ENCODE data around the gene RTN4RL1. TPM values are rescaled to one million over a fixed set of nuclear protein-coding genes. Genes with fewer than 3 reads are reported as not detected.

Gene RTN4RL1
- total RNA-seq, 4 donors from 2014 or later = 16.4 to 24.8 (median 21.6) TPM

GRCh38 chr17:1904273-1905182 lies 120.6 kb downstream of the RTN4RL1 start:
- no peak overlapping the region for H3K27ac ChIP-seq
- no peaks in the 10 kb centered on the region for H3K9me3 ChIP-seq
- DNase-seq (ENCODE audit: low spot score in 2 of 2) = no peak
- WGBS = 73% methylated on average over 17 of the region's 17 CpGs
- peaks cover 20% of the 10 kb centered on the region for H3K27me3 ChIP-seq
- TF ChIP-seq POLR2AphosphoS5 (IDR thresholded peaks at IDR 0.05) (no peak), CTCF (IDR thresholded peaks at IDR 0.05) (no peak), EP300 (IDR thresholded peaks at IDR 0.05) (no peak), POLR2A (IDR thresholded peaks at IDR 0.05) (no peak)
- no peak overlapping the region for H3K4me3 ChIP-seq
- H3K4me1 ChIP-seq = peaks cover 18% of the 10 kb centered on the region
- no peaks in the 10 kb centered on the region for H3K36me3 ChIP-seq

- TF ChIP-seq POLR2A (IDR thresholded peaks at IDR 0.05) (no peak), EP300 (IDR thresholded peaks at IDR 0.05) (no peak), CTCF (IDR thresholded peaks at IDR 0.05) (no peak), POLR2AphosphoS5 (IDR thresholded peaks at IDR 0.05) (no peak)
- peaks cover 47% of the 10 kb centered on the region for H3K36me3 ChIP-seq
- H3K9me3 ChIP-seq = no peaks in the 10 kb centered on the region
- no peak overlapping the region for H3K4me3 ChIP-seq
- H3K27ac ChIP-seq = no peak overlapping the region
- DNase-seq (ENCODE audit: low spot score in 2 of 2) = no peak
- 91% methylated on average over 8 of the region's 8 CpGs for WGBS
- H3K4me1 ChIP-seq = no peaks in the 10 kb centered on the region
- no peaks in the 10 kb centered on the region for H3K27me3 ChIP-seq
Observed at GRCh38 chr17:1899403-1900000, 125.6 kb downstream of the RTN4RL1 start.

- Histone ChIP-seq H3K4me3 (no peak overlapping the region), H3K4me1 (no peaks in the 10 kb centered on the region), H3K9me3 (no peaks in the 10 kb centered on the region), H3K27ac (no peak overlapping the region), H3K36me3 (peaks cover 52% of the 10 kb centered on the region), H3K27me3 (no peaks in the 10 kb centered on the region)
- 89% methylated on average over 12 of the region's 12 CpGs for WGBS
- TF ChIP-seq EP300 (IDR thresholded peaks at IDR 0.05) = no peak
- no peak for TF ChIP-seq CTCF (IDR thresholded peaks at IDR 0.05)
- TF ChIP-seq POLR2A (IDR thresholded peaks at IDR 0.05) = no peak
- TF ChIP-seq POLR2AphosphoS5 (IDR thresholded peaks at IDR 0.05) = no peak
- DNase-seq (ENCODE audit: low spot score in 2 of 2) = no peak
Observed at GRCh38 chr17:1898872-1899271, 126.3 kb downstream of the RTN4RL1 start.

- TF ChIP-seq POLR2A (IDR thresholded peaks at IDR 0.05) (no peak), CTCF (IDR thresholded peaks at IDR 0.05) (no peak), EP300 (IDR thresholded peaks at IDR 0.05) (no peak), POLR2AphosphoS5 (IDR thresholded peaks at IDR 0.05) (no peak)
- 92% methylated on average over 17 of the region's 17 CpGs for WGBS
- Histone ChIP-seq H3K4me3 (no peak overlapping the region), H3K27ac (no peak overlapping the region), H3K4me1 (no peaks in the 10 kb centered on the region), H3K9me3 (no peaks in the 10 kb centered on the region), H3K27me3 (no peaks in the 10 kb centered on the region), H3K36me3 (peaks cover 57% of the 10 kb centered on the region)
- no peak for DNase-seq (ENCODE audit: low spot score in 2 of 2)
Observed at GRCh38 chr17:1898332-1898731, 126.8 kb downstream of the RTN4RL1 start.

GRCh38 chr17:1897105-1897656 lies 128.0 kb downstream of the RTN4RL1 start:
- Histone ChIP-seq H3K36me3 (peaks cover 68% of the 10 kb centered on the region), H3K9me3 (no peaks in the 10 kb centered on the region), H3K27me3 (no peaks in the 10 kb centered on the region), H3K27ac (no peak overlapping the region), H3K4me3 (no peak overlapping the region), H3K4me1 (no peaks in the 10 kb centered on the region)
- WGBS = 89% methylated on average over 18 of the region's 18 CpGs
- TF ChIP-seq POLR2AphosphoS5 (IDR thresholded peaks at IDR 0.05) = no peak
- no peak for TF ChIP-seq EP300 (IDR thresholded peaks at IDR 0.05)
- no peak for TF ChIP-seq POLR2A (IDR thresholded peaks at IDR 0.05)
- no peak for TF ChIP-seq CTCF (IDR thresholded peaks at IDR 0.05)
- no peak for DNase-seq (ENCODE audit: low spot score in 2 of 2)

Data from suprapubic skin (tissue), 4 donors.